HK-2 (cell line): ENCODE results near the gene MOB3A.
"Not testable (repeated sequence)": the region's sequence is repeated elsewhere in the genome, so short reads cannot be mapped to it uniquely, and the experiment has no call there.

ENCODE experiments used
- DNase-seq: peaks from one replicate; pipeline ENCODE4 v3.0.0-alpha.2; 2018; ENCODE audit not compliant: unreplicated experiment

The MOB3A gene

DNA sequence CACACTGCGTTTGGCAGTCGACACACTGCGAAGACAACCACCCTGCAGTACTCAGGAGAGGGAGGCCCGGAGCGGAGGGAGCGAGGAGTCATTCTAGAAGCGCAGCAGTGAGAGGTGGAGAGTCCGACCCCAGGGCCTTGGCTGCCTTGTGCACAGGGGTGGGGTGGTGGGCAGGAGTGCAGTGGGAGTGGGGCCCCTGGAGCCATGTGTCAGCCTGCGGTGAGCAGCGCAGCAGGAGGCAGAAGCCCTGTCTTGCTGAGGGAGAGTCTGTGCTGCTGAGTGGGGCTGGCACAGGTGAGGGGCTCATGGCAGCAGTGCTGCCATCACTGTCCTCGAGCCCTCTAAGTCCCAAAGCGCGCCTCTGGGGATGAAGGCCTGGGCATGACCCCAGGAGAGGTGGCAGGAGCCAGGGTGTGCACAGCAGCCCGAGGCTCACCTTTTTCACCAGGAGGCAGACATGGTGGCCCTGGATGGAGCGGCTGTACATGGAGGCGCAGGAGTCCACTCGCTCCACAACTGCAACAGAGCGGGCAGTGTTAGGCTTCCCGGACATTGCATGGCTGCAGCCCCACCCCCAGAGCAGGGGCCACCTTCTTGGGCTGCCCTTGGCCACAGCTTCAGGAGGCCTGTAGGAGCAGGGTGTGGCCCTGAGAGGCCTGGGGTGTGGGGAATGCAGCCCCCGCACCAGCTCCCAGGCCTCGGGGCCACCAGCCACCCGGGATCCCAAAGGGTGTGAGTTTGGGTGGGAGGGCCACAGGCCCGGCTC, 12.3 kb upstream of the MOB3A start:
- DNase-seq, result no peak

DNA sequence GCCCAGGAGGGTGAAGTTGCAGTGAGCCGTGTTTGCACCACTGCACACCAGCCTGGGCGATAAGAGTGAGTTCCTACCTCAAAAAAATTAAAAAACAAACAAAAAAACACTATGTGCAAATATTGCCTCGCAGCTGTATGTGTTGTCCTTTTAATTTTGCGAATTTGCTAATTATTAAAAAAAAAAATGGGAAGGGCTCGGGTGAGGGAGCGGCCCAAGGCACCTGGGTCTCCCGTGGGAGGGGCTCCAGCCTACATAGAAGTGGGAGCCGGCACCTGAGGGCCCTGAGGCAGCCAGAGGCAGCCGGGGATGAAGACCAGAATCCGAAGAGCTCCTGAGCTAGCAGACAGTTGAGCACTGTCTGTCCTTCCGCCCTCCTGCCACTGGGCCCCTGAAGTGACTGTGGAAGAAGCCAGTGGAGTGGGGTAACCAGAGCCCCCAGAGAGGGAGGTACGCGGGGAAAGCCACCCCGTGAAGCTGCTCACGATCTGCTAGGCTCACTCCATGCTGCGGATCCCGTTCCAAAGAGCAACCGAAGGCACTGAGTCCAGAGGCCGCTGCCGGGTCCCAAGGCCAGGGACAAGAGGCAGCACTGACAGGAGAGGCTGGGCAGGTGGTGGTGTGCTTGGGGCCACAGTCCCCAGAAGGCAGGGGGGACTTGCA, 7.0 kb upstream of the MOB3A start:
- DNase-seq, result no peak

DNA sequence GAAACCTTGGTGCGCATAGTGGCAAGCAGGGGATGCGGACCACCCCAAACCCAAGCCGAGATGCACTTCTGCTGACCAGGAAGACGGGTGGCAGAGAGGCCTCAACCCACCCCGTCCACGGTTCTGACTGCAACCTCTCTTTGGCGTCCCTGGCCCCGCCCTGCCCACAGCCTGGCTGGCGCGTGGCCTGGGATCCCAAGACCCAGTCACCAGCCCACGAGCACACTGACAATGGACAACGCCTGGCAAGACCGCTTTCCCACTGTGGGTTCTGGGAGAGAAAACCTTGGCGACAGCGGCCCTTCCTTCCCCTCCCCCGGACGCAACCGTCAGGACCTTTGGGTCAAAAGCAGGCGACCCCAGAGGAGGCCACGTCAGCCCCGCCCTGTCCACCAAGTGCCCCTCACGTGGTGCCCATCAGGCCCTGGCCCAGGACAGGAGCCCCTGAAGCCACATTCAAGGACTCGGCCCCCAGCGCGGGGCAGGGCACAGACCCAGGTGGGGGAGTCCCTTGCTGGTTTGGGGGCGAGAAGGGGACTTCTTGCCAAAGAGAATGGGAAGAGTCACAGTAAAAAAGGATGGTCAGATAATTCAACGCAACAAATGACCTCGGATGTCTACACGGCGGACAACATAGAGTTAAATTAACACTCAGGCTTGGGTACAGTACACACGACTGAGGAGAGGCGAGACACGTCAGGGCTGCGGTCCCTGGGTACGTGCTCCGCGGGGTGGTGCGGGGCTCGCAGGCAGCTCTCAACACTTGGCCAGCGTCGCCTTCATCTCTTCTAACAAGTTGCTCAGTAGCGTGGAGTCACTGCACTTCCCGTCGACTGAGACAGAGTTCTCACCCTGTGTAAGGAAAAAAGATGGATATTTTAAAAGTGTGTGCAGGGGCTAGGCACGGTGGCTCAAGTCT, 5.5 kb upstream of the MOB3A start:
- no peak for DNase-seq

DNA sequence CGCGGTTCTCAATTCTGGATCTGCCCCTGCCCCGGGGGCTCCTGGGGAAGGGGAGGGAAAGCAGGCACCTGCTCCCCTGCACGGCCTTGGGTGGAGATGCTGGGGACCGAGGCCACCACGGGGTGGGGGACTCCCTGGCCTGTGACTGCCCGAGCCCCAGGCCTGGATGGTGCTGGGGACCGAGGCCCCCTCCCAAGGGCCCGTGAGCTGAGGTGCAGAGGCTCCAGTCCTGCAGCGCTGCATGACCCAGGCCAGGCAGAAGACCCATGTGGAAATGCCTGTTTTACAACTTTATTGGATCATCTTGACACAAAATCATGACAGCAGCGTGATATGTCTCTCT, 4.6 kb upstream of the MOB3A start:
- no peak for DNase-seq

DNA sequence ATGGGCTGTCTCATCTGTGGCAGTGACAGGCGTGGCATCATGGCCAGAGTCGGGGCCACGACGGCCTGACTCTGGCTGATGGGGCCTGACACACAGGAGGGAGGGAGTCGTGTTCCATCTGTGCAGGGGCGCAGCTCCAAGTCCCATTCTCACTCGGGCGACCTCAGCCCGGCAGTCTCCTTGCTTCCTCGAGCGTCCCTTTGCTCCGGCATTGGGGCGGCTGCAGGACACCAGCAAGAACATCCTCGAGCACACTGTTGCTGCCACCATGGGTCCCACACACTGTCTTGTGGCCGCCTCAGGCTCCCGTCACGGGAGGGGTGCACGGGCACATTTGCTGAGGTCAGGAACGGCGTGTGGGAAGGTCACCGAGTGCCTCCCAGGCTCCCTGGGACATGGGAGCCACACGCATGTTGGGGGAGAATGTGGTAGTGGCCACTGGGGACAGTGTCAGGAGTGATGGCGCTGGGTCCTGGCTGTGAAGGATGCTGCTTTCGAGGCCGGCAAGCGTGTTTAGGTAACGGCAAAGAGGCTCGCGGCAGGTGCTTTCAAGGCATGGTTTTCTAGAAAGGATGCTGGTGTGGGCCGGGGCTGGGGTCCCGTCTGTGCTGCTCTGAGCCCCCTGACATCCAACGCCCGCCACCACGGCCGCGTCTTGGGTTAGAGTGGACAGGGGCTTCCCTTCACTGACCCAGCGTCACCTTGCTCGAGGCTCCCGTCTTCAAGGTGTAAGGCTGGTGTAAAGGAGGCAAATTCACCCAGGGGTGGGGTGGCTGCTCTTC, 4.0 kb upstream of the MOB3A start:
- no peak for DNase-seq

DNA sequence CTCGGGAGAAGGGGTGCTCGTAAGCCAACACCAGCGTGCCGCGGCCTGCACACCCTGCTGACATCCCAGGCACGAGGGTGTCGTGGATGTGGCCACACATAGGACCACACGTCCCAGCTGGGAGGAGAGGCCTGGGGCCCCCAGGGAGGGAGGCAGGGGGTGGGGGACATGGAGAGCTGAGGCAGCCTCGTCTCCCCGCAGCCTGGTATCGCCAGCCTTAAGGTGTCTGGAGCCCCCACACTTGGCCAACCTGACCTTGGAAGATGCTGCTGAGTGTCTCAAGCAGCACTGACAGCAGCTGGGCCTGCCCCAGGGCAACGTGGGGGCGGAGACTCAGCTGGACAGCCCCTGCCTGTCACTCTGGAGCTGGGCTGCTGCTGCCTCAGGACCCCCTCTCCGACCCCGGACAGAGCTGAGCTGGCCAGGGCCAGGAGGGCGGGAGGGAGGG, 3.0 kb upstream of the MOB3A start:
- DNase-seq, result no peak

DNA sequence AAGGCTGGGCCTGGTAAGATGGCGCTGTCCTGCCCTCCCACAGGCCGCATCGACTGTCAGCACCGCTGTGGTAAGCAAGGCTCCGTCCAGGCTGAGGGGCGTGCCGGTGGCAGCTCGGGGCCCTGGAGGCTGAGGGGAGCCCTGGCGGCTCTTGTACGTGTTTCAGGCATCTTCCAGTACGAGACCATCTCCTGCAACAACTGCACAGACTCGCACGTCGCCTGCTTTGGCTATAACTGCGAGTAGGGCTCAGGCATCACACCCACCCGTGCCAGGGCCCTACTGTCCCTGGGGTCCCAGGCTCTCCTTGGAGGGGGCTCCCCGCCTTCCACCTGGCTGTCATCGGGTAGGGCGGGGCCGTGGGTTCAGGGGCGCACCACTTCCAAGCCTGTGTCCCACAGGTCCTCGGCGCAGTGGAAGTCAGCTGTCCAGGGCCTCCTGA, 1.8 kb upstream of the MOB3A start:
- DNase-seq, result no peak

DNA sequence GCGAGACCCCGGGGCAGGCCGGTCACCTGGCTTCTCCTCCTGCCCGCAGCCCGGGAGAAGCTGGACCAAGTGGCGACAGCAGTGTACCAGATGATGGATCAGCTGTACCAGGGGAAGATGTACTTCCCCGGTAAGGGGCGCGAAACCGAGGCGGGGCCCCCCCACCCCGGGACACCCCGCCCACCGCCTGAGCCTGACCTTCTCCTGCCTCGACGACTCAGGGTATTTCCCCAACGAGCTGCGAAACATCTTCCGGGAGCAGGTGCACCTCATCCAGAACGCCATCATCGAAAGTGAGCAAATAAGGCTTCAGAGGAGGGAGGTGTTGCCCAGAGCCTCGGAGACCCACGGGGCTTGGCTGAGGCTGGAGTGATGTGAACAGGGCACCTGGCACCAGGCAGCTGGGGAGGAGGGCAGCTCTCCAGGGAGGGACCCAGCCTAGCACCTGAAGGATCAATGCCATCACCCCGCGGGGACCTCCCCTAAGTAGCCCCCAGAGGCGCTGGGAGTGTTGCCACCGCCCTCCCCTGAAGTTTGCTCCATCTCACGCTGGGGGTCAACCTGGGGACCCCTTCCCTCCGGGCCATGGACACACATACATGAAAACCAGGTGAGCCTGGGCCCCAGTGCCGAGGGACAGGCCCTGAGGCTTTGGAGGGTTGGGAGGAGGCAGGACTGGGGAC, 1.2 kb upstream of the MOB3A start:
- DNase-seq, result no peak

DNA sequence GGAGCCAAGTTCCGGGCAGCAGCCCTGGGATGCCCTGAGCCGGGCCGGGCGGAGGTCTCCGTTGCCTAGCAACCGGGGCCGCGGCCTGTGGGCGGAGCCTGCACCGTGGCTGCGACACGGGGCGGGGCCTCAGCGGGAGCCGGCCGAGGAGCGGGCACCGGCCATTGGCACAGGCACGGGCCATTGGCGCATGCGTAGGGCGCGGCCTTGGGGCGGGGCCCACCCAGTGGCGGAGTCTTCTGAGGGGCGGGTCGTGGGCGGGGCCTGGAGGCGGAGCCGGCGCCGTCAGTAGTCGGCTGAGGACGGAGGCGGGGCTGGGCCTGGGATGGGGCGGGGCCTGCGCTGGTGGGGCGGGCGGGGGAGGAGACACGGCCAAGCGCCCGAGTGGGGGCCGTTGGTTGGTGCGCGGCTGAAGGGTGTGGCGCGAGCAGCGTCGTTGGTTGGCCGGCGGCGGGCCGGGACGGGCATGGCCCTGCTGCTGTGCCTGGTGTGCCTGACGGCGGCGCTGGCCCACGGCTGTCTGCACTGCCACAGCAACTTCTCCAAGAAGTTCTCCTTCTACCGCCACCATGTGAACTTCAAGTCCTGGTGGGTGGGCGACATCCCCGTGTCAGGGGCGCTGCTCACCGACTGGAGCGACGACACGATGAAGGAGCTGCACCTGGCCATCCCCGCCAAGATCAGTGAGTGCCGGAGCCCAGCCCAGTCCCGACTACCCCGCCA, 515 bp upstream of the MOB3A start, which contains the start of gene IZUMO4:
TSS of gene IZUMO4 (plus strand) at position 436 of the 723 bp plus-strand sequence. CDS start at position 467, 31 bp downstream.
- peak; percentile 100 for DNase-seq

DNA sequence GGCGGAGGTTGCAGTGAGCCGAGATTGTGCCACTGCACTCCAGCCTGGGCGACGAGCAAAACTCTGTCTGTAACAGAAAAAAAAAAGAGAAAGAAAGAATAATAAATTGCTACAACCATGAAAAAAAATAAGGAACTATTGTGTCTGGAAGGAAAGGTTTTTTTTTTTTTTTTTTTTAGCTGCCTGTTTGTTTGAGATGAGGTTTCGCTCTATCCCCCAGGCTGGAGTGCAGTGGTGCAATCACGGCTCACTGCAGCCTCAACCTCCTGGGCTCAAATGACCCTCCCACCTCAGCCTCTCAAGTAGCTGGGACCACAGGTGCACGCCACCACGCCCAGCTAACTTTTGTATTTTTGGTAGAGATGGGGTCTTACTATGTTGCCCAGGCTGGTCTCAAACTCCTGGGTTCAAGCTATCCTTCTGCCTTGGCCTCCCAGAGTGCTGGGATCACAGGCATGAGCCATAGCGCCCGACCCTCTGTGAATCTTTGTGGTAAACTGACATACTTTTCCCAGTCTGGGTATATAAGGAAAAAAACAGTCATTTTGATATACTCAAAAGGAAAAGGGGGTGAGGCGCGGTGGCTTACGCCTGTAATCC, 4.1 kb downstream of the MOB3A start:
- not testable (repeated sequence) for DNase-seq

DNA sequence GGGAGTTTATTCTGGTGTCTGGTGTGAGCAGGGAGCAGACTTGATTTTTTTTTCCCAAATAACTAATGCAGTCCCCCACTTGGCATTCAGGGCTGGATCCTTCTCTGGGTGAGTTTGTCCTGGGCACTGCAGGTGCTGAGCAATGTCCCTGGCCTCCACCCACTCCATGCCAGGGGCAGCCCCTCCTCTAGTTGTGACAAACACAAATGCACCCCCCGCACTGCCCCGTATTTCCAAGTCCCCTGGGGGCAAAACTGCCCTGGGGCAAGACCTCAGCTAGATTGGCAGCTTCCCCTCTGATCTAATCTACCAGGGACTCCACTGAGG, 6.4 kb downstream of the MOB3A start:
- DNase-seq, result no peak

DNA sequence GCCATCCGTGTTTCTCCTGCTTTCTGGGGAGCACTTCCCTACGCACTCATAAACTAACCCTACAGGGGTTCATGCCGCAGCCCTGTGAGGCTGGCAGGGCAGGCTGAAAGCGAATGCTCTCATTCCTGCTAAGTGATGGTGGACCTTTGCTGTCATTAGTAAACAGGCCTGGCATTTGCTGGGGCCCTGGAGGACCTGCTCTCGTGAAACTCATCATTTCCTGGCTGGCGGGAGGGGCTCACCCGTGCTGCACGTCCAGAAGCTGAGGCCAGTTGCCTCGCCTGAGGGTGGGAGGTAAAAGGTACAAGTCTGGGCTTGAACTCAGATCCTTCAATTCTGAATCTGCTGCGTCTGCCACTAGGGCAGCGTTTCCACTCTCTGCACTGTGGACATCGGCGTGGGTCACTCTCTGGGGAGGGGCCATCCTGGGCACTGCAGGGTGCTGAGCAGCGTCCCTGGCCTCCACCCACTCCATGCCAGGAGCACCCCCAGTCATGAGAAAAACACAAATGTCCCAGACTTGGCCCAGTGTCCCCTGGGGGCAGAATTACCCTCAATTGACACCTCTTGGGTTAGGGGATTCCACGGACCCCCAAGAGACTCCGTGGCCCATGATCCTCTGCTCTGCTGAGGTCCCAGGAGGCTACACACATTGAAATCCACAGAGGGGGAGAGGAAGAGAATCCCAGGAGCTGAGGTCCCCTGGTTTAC, 7.0 kb downstream of the MOB3A start:
- no peak for DNase-seq

DNA sequence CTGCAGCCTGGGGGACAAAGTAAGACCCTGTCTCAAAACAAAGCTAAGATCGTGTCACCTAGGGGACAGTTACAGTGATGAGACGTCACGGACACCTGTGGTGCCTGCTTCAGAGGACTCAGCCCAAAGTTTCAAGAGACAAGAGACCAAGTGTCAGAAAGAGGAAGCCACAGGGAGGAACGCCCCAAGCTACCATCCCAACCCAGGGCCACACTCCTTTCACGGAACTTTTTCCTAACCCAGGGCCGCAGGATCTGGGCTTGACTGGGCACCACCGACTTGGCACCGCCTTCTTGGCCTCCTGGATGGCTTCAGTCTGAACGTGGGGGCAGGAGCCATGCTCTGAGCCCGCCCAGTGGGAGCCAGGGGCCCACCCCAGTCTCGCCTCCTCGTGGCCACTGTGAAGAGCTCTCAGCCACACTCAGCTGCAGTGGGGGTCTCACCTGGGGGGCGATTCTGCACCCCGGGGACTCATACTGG, 8.5 kb downstream of the MOB3A start:
- DNase-seq, result no peak

DNA sequence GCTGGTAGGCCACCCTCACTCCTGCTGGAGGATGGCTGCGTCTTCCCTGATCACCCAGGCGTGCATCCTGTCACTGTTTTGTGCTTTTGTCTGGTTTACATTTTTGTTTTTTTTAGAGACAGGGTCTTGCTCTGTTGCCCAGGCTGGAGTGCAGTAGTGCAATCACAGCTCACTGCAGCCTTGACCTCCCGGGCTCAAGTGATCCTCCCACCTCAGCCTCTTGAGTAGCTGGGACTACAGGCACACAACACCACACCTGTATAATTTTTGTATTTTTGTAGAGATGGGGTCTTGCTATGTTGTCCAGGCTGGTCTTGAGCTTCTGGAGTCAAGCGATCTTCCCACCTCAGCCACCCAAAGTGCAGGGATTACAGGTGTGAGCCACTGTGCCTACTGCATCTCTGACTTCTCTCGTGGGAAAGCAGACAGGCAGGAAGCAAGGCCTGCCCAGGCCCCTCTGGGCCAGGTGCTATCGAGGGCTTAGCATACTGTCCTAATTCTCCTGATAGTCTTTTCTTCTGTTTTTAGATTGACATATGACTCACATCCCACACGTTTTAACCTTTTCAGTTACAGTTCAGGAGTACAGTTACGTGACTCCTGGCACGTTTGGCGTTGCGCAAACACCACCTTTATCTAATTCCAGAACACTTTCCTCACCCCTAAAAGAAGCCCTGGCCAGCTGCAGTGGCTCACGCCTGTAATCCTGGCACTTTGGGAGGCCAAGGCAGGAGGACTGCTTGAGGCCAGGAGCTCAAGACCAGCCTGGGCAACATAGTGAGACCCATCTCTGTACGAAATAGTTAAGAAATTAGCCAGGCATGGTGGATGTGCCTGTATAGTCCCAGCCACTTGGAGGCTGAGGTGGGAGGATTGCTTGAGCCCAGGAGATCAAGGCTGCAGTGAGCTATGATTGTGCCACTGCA, 9.2 kb downstream of the MOB3A start:
- DNase-seq, result peak; percentile 82

DNA sequence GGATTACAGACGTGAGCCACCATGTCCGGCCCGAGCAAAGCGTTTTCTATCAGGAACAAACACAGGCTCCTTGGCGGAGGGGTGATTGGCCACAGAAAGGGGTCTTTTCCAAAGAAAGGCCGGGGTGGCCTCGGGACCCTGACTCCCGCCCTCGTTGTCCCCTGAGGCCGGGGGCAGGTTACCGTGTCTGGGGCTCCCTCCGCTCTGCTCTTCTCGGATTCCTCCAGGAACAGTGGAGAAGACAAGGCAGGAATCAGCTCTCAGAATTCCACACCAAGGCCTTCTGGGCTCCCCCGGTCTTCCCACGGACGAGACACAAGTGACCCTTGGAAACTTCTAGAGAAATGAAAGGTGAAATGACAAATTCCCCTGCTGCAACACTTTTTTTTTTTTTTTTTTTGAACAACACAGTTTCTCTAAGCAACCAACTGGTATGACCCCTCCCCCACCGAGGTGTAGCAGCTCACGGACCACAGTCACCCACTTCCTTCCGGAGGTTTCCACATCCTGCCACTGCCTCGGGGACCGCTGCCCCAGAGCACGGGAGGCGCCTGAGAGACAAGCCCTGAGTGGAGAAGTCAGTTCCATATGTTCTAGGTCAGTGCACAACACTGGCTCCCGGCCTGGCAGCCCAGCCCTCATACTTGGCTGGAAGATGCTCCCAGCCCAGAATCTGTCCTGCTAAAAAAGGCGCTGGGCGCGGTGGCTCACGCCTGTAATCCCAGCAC, 11.0 kb downstream of the MOB3A start:
- DNase-seq, result peak; percentile 90

DNA sequence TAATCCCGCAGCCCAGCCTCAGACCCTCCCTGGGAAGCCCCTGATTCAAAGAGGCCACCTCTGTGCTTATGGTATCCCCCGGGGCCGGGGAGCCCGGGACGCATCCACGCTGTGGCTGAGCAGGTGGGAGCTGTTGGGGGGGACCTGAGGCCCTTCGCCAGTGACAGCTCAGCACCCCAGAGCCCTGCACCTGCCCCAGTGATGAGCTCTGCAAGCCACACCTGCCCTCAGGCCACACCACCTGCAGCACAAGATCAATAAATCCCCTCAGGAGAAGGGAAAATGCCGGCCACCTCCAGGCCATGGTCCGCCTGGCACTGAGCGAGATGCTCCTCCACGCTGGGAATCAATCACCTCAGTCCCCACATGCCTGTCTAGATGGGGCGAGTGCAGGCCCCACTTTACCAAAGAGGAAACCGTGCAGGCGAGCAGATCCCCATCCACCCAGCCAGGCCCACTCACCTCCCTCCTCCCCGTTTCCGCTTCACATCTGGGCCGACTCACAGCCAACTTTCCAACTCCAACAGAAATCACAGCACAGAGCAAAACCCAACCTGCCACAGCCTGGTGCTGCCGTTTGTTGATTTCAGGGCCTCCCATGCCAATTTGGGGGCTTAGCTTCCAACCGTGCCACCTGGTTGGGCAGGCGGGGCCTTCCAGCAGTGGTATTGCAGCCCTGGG, 12.8 kb downstream of the MOB3A start:
- no peak for DNase-seq
